ENCODE data around the gene CUX1.

DNA sequence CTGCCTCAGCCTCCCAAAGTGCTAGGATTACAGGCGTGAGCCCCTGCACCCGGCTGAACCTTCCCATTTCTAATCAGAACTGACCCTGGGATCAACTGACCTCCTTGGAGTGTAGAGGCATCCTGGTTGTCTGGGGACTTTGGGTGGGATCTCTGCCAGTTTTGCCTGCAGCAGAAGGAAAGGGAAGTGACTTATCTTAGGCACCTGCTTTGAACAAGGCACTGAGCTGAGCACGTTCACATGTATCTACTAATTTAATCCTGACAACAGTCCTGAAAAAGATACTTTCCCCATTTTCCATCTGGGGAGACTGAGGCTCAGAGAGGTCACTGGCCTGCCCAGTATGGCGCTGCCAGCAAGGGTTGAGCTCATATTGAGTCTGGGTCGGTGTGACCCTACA is 153.4 kb downstream of the CUX1 start:
- TF ChIP-seq, protein P1, sequence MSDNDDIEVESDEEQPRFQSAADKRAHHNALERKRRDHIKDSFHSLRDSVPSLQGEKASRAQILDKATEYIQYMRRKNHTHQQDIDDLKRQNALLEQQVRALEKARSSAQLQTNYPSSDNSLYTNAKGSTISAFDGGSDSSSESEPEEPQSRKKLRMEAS (IDR thresholded peaks at IDR 0.05): no peak
- TF ChIP-seq TAF1 (IDR thresholded peaks at IDR 0.05; ENCODE audit: low read depth) (no peak), ZBTB7A (IDR thresholded peaks at IDR 0.05; ENCODE audit: low read depth) (no peak), CEBPB (IDR thresholded peaks at IDR 0.05) (no peak), YY1 (IDR thresholded peaks at IDR 0.05; ENCODE audit: low read depth) (no peak)
- TF ChIP-seq, protein P2, sequence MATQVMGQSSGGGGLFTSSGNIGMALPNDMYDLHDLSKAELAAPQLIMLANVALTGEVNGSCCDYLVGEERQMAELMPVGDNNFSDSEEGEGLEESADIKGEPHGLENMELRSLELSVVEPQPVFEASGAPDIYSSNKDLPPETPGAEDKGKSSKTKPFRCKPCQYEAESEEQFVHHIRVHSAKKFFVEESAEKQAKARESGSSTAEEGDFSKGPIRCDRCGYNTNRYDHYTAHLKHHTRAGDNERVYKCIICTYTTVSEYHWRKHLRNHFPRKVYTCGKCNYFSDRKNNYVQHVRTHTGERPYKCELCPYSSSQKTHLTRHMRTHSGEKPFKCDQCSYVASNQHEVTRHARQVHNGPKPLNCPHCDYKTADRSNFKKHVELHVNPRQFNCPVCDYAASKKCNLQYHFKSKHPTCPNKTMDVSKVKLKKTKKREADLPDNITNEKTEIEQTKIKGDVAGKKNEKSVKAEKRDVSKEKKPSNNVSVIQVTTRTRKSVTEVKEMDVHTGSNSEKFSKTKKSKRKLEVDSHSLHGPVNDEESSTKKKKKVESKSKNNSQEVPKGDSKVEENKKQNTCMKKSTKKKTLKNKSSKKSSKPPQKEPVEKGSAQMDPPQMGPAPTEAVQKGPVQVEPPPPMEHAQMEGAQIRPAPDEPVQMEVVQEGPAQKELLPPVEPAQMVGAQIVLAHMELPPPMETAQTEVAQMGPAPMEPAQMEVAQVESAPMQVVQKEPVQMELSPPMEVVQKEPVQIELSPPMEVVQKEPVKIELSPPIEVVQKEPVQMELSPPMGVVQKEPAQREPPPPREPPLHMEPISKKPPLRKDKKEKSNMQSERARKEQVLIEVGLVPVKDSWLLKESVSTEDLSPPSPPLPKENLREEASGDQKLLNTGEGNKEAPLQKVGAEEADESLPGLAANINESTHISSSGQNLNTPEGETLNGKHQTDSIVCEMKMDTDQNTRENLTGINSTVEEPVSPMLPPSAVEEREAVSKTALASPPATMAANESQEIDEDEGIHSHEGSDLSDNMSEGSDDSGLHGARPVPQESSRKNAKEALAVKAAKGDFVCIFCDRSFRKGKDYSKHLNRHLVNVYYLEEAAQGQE (IDR thresholded peaks at IDR 0.05; ENCODE audit: low read depth): no peak
